Measurements from ENCODE around the gene RPS10.

RPS10 gene

DNA sequence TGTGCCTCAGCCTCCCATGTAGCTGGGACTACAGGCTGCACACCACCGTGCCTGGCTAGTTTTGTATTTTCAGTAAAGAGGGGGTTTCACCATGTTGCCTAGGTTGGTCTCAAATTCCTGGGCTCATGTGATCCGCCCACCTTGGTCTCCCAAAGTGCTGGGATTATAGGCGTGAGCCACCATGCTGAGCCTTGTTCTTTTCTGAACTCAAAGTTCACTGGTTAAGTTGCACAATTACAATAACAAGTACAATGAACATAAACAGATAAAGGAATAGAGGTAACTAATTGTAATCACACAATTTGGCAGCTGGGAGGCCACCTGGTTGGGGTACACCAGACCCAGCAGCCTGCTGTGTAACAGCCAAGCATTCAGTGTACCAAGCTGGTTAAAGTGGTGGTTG is 40.1 kb downstream of the RPS10 start:
- H3K4me3 ChIP-seq (ENCODE audit: low read depth, low read length): no peak overlapping the region
- no peak for DNase-seq

DNA sequence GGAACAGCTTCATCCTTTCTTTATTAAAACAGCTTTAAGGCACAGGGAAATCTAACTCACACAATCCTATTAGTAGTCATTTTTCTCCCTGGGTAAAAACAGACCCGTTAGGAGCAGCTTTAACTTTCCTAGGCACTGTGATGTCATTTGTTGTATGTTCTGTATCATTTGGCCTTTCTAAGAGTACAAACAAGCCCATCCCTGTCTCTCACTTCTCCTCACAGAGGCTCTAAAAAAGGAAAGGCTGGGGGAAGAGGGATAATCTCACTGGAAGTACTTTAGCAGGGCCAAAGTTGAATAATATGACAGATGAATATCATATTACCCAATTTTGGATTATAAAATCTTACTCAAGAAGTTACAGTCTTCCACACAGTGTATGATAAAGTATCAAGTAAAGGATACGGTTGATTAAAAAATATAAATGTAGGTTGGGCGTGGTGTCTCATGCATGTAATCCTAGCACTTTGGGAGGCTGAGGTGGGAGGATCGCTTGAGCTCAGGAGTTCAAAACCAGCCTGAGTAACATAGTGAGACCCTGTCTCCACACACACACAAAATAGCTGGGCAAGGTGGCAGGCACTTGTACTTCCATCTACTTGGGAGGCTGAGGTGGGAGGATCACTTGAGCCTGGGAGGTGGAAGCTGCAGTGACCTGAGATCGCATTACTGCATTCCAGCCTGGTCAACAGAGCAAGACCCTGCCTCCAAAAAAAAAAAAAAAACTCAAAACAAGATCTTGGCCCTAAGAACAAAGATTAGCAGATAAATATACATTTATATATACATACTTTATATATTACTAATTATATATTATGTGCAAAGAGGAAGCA is 41.3 kb downstream of the RPS10 start:
- Histone ChIP-seq H3K9me3 (ENCODE audit: severe bottlenecking) (no peaks in the 10 kb centered on the region), H3K36me3 (peaks cover 25% of the 10 kb centered on the region), H3K4me3 (ENCODE audit: low read depth, low read length) (no peak overlapping the region), H3K27ac (no peak overlapping the region), H3K27me3 (ENCODE audit: insufficient read depth, low read depth, severe bottlenecking) (no peaks in the 10 kb centered on the region)
- TF ChIP-seq, protein P1, sequence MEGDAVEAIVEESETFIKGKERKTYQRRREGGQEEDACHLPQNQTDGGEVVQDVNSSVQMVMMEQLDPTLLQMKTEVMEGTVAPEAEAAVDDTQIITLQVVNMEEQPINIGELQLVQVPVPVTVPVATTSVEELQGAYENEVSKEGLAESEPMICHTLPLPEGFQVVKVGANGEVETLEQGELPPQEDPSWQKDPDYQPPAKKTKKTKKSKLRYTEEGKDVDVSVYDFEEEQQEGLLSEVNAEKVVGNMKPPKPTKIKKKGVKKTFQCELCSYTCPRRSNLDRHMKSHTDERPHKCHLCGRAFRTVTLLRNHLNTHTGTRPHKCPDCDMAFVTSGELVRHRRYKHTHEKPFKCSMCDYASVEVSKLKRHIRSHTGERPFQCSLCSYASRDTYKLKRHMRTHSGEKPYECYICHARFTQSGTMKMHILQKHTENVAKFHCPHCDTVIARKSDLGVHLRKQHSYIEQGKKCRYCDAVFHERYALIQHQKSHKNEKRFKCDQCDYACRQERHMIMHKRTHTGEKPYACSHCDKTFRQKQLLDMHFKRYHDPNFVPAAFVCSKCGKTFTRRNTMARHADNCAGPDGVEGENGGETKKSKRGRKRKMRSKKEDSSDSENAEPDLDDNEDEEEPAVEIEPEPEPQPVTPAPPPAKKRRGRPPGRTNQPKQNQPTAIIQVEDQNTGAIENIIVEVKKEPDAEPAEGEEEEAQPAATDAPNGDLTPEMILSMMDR (IDR thresholded peaks at IDR 0.05; ENCODE audit: low read depth, low read length): no peak
- no peak for DNase-seq

More for the DNA sequence above, 40.1 kb downstream of the RPS10 start:
- peaks cover 20% of the 10 kb centered on the region for H3K36me3 ChIP-seq
- no peaks in the 10 kb centered on the region for H3K9me3 ChIP-seq (ENCODE audit: severe bottlenecking)
- no peaks in the 10 kb centered on the region for H3K27me3 ChIP-seq (ENCODE audit: insufficient read depth, low read depth, severe bottlenecking)
- TF ChIP-seq, protein P1 (IDR thresholded peaks at IDR 0.05; ENCODE audit: low read depth, low read length): no peak
- H3K27ac ChIP-seq: no peak overlapping the region

DNA sequence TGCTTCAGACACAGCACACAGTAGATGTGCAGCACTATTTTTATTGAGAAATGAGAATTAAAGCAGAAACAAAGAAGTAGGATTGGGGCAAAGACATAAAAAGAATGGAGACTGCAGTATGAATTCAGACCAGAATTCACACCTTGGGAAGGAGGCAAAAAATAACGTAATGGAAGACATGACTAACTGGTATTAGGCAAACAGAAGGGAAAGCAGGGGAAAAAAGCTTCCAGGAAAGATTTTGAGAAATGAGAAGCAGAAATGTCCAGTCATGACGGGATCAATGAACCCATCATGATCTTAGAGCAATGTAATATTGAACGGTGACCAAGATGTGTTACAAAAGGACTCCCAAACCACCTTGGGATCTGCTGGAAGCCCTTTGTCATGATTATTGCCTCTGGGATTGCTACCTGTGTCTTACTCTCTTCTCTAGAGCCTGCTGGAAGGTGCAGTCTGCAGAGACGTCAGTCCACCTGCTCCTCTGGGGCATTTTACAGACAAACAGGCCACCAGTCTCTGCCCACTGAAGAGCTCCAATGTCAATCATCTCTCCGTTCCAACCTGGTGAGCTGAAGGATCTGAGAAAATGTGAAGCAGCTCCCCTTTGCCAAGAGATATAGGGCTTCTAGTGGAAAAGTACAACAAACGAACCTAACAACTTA is 42.1 kb downstream of the RPS10 start:
- no peak overlapping the region for H3K4me3 ChIP-seq (ENCODE audit: low read depth, low read length)
- DNase-seq: no peak
- H3K27me3 ChIP-seq (ENCODE audit: insufficient read depth, low read depth, severe bottlenecking): no peaks in the 10 kb centered on the region
- no peak overlapping the region for H3K27ac ChIP-seq
- no peaks in the 10 kb centered on the region for H3K9me3 ChIP-seq (ENCODE audit: severe bottlenecking)
- TF ChIP-seq, protein P1 (IDR thresholded peaks at IDR 0.05; ENCODE audit: low read depth, low read length): no peak
- H3K36me3 ChIP-seq: peaks cover 31% of the 10 kb centered on the region

DNA sequence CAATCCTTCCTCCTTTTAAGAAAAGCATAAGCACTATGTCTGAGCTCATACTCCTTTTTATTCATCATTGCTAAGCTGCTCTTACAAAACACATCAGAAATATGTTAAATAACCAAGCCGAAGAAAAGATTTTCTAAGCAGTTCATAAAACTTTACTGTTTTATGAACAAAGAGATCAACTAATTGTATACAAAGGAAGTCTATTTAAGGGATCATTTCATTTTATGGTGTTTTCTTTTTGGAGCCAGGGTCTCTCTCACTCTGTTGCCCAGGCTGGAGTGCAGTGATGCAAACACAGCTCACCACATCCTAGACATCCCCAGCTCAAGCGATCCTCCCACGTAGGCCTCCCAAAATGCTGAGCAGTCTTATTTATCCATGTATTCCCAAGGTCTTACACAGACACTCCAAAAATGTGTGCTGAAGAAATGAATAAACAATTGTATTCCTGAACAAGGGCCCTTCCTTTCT is 42.7 kb downstream of the RPS10 start:
- DNase-seq: no peak
- no peaks in the 10 kb centered on the region for H3K9me3 ChIP-seq (ENCODE audit: severe bottlenecking)
- TF ChIP-seq, protein P1 (IDR thresholded peaks at IDR 0.05; ENCODE audit: low read depth, low read length): no peak
- peaks cover 34% of the 10 kb centered on the region for H3K36me3 ChIP-seq
- no peaks in the 10 kb centered on the region for H3K27me3 ChIP-seq (ENCODE audit: insufficient read depth, low read depth, severe bottlenecking)
- no peak overlapping the region for H3K4me3 ChIP-seq (ENCODE audit: low read depth, low read length)
- no peak overlapping the region for H3K27ac ChIP-seq

DNA sequence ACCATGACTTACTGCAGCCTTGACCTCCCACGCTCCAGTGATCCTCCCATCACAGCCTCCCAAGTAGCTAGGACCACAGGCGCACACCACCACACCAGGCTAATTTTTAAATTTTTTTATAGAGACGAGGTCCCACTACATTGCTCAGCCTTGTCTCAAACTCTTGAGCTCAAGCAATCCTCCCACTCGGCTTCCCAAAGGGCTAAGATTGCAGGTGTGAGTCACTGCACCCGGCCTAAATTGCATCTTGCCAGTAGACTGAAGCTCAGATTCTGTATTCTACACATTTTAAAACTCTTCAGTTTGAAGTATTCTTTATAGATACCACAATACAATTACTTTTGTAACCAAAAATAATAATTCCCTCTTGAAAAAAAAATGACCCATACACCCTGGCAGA is 44.8 kb downstream of the RPS10 start:
- Histone ChIP-seq H3K36me3 (peaks cover 31% of the 10 kb centered on the region), H3K27me3 (ENCODE audit: insufficient read depth, low read depth, severe bottlenecking) (no peaks in the 10 kb centered on the region), H3K27ac (no peak overlapping the region), H3K9me3 (ENCODE audit: severe bottlenecking) (no peaks in the 10 kb centered on the region), H3K4me3 (ENCODE audit: low read depth, low read length) (no peak overlapping the region)
- TF ChIP-seq, protein P1 (IDR thresholded peaks at IDR 0.05; ENCODE audit: low read depth, low read length): no peak
- no peak for DNase-seq

All from WERI-Rb-1 (cell line).